ENCODE results near the gene GRHL1. TPM values are rescaled to one million over a fixed set of nuclear protein-coding genes. Genes with fewer than 3 reads are reported as not detected.

GRHL1 gene
- total and polyA plus RNA-seq, 2 of the 8 experiments (the other 6 are each of a cell fraction or from before 2014, with no cell fraction given), result 1.3 to 3.6 TPM

DNA sequence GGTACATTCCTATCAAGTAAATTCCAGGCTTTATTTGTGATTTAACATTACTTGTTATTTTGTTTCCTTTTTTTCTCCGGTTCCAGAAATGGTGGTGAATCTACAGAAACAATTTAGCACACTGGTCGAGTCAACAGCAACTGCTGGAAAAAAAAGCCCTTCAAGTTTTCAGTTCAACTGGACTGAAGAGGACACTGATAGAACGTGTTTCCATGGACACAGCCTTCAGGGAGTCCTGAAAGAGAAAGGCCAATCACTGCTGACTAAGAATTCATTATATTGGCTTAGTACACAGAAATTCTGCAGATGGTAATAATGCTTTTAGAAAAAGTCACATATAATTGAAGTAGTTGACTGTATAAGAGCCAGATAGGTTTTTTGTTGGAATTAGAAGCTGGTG, 32.0 kb upstream of the GRHL1 start:
- H2AFZ ChIP-seq (ENCODE audit: low read length), result no peak overlapping the region
- no peak overlapping the region for H3K14ac ChIP-seq (ENCODE audit: insufficient read length)
- H2BK5ac ChIP-seq (ENCODE audit: low read depth, low read length), result no peak overlapping the region
- H3K79me2 ChIP-seq (ENCODE audit: control insufficient read depth in 1 of 2, insufficient read depth in 2 of 2, low read length in 2 of 2), result no peaks in the 10 kb centered on the region
- ChIA-PET CTCF (ENCODE audit: partially characterized antibody) (no interaction called here), POLR2A (ENCODE audit: partially characterized antibody) (no interaction called here)
- FAIRE-seq (no peak), DNase-seq (ENCODE audit: low read depth in 1 of 2, low spot score in 2 of 2) (no peak)
- no peak overlapping the region for H2AK5ac ChIP-seq (ENCODE audit: low read depth, low read length)
- no peaks in the 10 kb centered on the region for H3K23me2 ChIP-seq (ENCODE audit: low read depth, low read length)
- WGBS, 2 experiments (ENCODE audit: extremely low coverage in 1 of 2, insufficient coverage in 1 of 2, insufficient read length in 1 of 2, insufficient replicate concordance in 2 of 2, low coverage in 1 of 2, low lambda C conversion rate in 2 of 2, missing lambda C conversion rate in 1 of 2), result 90% methylated on average over 3 of the region's 3 CpGs; no CpG with 5 or more reads in 1 of the 2 experiments
- H2BK120ac ChIP-seq (replicated peaks; ENCODE audit: low read depth, low read length), result no peak overlapping the region
- H3K27me3 ChIP-seq (replicated peaks in 1 of 4; ENCODE audit: control insufficient read depth in 3 of 4, extremely low read depth in 1 of 4, insufficient read depth in 3 of 4, low read length in 3 of 4), result peaks cover 0 to 1% (median 0%) of the 10 kb centered on the region in 4 experiments; a peak in 1 of 7 replicates
- no peak overlapping the region for H3K4me2 ChIP-seq (ENCODE audit: insufficient read depth in 1 of 2, low read depth in 2 of 2, low read length in 2 of 2)
- no peak overlapping the region for H3K27ac ChIP-seq (ENCODE audit: low read depth, low read length)
- H4K8ac ChIP-seq (ENCODE audit: extremely low read depth, insufficient read depth, low read length), result no peak overlapping the region
- H3K4me3 ChIP-seq (ENCODE audit: extremely low read depth in 1 of 4, insufficient read depth in 2 of 4, low read depth in 3 of 4, low read length in 4 of 4), result no peak overlapping the region
- H3K4me1 ChIP-seq (replicated peaks in 1 of 4; ENCODE audit: control insufficient read depth in 3 of 4, insufficient read depth in 4 of 4, low read length in 3 of 4), result no peaks in the 10 kb centered on the region
- H2BK20ac ChIP-seq (ENCODE audit: low read length), result no peak overlapping the region
- no peak overlapping the region for H4K5ac ChIP-seq (ENCODE audit: insufficient read length, low read depth, low read length)
- H3K9ac ChIP-seq (replicated peaks in 1 of 4; ENCODE audit: extremely low read depth in 1 of 4, low read depth in 3 of 4, low read length in 3 of 4), result no peak overlapping the region
- no peak overlapping the region for H4K91ac ChIP-seq (replicated peaks; ENCODE audit: insufficient read length, low read length)
- H4K20me1 ChIP-seq (replicated peaks in 1 of 2; ENCODE audit: control insufficient read depth in 1 of 2, insufficient read depth in 2 of 2, low read length in 2 of 2), result no peaks in the 10 kb centered on the region
- no peak overlapping the region for H2BK15ac ChIP-seq (ENCODE audit: low read length)
- H3K23ac ChIP-seq (ENCODE audit: insufficient read length), result no peak overlapping the region
- H3K36me3 ChIP-seq (ENCODE audit: control insufficient read depth in 2 of 4, insufficient read depth in 4 of 4, low read length in 3 of 4), result peaks cover 0 to 11% (median 0%) of the 10 kb centered on the region in 4 experiments; a peak in 5 of 8 replicates
- no peak overlapping the region for H3K56ac ChIP-seq (replicated peaks; ENCODE audit: insufficient read length, low read depth, low read length)
- H3K18ac ChIP-seq (ENCODE audit: extremely low read depth, low read length), result no peak overlapping the region
- no peak overlapping the region for H2BK12ac ChIP-seq (ENCODE audit: low read depth, low read length)
- H3K79me1 ChIP-seq (ENCODE audit: low read depth, low read length), result no peaks in the 10 kb centered on the region
- no peak overlapping the region for H3K4ac ChIP-seq (replicated peaks; ENCODE audit: insufficient read length, low read depth, low read length)
- no peaks in the 10 kb centered on the region for H3K9me3 ChIP-seq (ENCODE audit: insufficient read depth in 2 of 2, low read depth in 1 of 2, low read length in 1 of 2)
- TF ChIP-seq EP300 (IDR thresholded peaks at IDR 0.05; ENCODE audit: borderline replicate concordance in 1 of 2, low read depth in 2 of 2, low read length in 2 of 2) (no peak), JUN (IDR thresholded peaks at IDR 0.05; ENCODE audit: low read depth, low read length) (no peak), TBP (IDR thresholded peaks at IDR 0.05; ENCODE audit: low read depth, low read length) (no peak), TCF12 (IDR thresholded peaks at IDR 0.05; ENCODE audit: low read depth, low read length) (no peak), SIX5 (IDR thresholded peaks at IDR 0.05; ENCODE audit: low read depth, low read length) (no peak), ASH2L (IDR thresholded peaks at IDR 0.05; ENCODE audit: low read length) (no peak), RXRA (IDR thresholded peaks at IDR 0.05; ENCODE audit: insufficient read depth, low read depth, low read length) (no peak), SIN3A (conservative IDR thresholded peaks at IDR 0.05 in 1 of 2, IDR thresholded peaks at IDR 0.05 in 1 of 2; ENCODE audit: low read depth in 1 of 2, low read length in 2 of 2) (no peak), CBX5 (IDR thresholded peaks at IDR 0.05; ENCODE audit: low read depth, low read length) (no peak), RAD21 (IDR thresholded peaks at IDR 0.05 in 1 of 2, conservative IDR thresholded peaks at IDR 0.05 in 1 of 2; ENCODE audit: low read depth in 2 of 2, low read length in 2 of 2) (no peak), FOSL1 (IDR thresholded peaks at IDR 0.05; ENCODE audit: insufficient read depth, low read depth, low read length) (no peak), CBX8 (IDR thresholded peaks at IDR 0.05; ENCODE audit: borderline replicate concordance, low read depth, low read length) (no peak), KDM1A (IDR thresholded peaks at IDR 0.05; ENCODE audit: borderline replicate concordance, low read length) (no peak)

Data from H1 (cell line).